Measurements from ENCODE around the gene FBXO17.

Gene FBXO17

GRCh38 chr19:38891771-38892170 lies 83.8 kb downstream of the FBXO17 start:
- no peaks in the 10 kb centered on the region for H4K20me1 ChIP-seq (ENCODE audit: insufficient read depth, low read length, poor library complexity, severe bottlenecking)
- no peaks in the 10 kb centered on the region for H3K9me2 ChIP-seq (replicated peaks; ENCODE audit: low read depth, low read length)
- H3K36me3 ChIP-seq (ENCODE audit: insufficient read depth, low read length) = peaks cover 8% of the 10 kb centered on the region; the same call in 1 of the 2 replicates
- H2AFZ ChIP-seq (ENCODE audit: low read length) = no peak overlapping the region
- H3K9me3 ChIP-seq (ENCODE audit: insufficient read depth, low read depth, low read length) = no peaks in the 10 kb centered on the region
- no peak for TF ChIP-seq CTCF (conservative IDR thresholded peaks at IDR 0.05; ENCODE audit: low read length)
- no peak overlapping the region for H3K4me2 ChIP-seq (ENCODE audit: low read depth, low read length, poor library complexity, severe bottlenecking)
- no peak overlapping the region for H3K4me3 ChIP-seq (ENCODE audit: low read length, poor library complexity, severe bottlenecking)
- H3F3A ChIP-seq (ENCODE audit: low read depth) = no peaks in the 10 kb centered on the region
- H3K79me2 ChIP-seq (ENCODE audit: insufficient read depth, low read length) = no peaks in the 10 kb centered on the region
- H3K4me1 ChIP-seq (ENCODE audit: insufficient read depth, low read length, poor library complexity, severe bottlenecking) = peaks cover 2% of the 10 kb centered on the region
- H3K27me3 ChIP-seq (ENCODE audit: insufficient read depth, low read length, poor library complexity, severe bottlenecking) = no peaks in the 10 kb centered on the region
- no peak overlapping the region for H3K9ac ChIP-seq (ENCODE audit: low read depth, low read length, poor library complexity, severe bottlenecking)
